ENCODE data around the gene HSF5.

Gene HSF5

GRCh38 chr17:58533616-58534188, 45.5 kb upstream of the HSF5 start:
- no peak for DNase-seq (ENCODE audit: low read depth)

GRCh38 chr17:58532555-58532951, 44.3 kb upstream of the HSF5 start:
- peak overlapping the region; percentile 56 for H3K4me3 ChIP-seq (replicated peaks; ENCODE audit: low read depth, low read length)
- TF ChIP-seq CTCF (IDR thresholded peaks at IDR 0.05; ENCODE audit: low read length, missing control alignments): no peak
- no peak for DNase-seq (ENCODE audit: low read depth)

More at GRCh38 chr17:58533616-58534188, 45.5 kb upstream of the HSF5 start:
- H3K4me3 ChIP-seq (replicated peaks; ENCODE audit: low read depth, low read length): no peak overlapping the region
- no peak for TF ChIP-seq CTCF (IDR thresholded peaks at IDR 0.05; ENCODE audit: low read length, missing control alignments)

GRCh38 chr17:58531661-58532554, 43.7 kb upstream of the HSF5 start:
- H3K4me3 ChIP-seq (replicated peaks; ENCODE audit: low read depth, low read length): peak overlapping the region; percentile 56
- no peak for TF ChIP-seq CTCF (IDR thresholded peaks at IDR 0.05; ENCODE audit: low read length, missing control alignments)
- DNase-seq (ENCODE audit: low read depth): peak; percentile 39

- no peak for DNase-seq (ENCODE audit: low read depth)
- no peak for TF ChIP-seq CTCF (IDR thresholded peaks at IDR 0.05; ENCODE audit: low read length, missing control alignments)
- H3K4me3 ChIP-seq (replicated peaks; ENCODE audit: low read depth, low read length): peak overlapping the region; percentile 56
Observed at GRCh38 chr17:58531122-58531521, 42.9 kb upstream of the HSF5 start.

- DNase-seq (ENCODE audit: low read depth): no peak
- TF ChIP-seq CTCF (IDR thresholded peaks at IDR 0.05; ENCODE audit: low read length, missing control alignments): no peak
- no peak overlapping the region for H3K4me3 ChIP-seq (replicated peaks; ENCODE audit: low read depth, low read length)
Observed at GRCh38 chr17:58530655-58531054, 42.4 kb upstream of the HSF5 start.

GRCh38 chr17:58529275-58529674, 41.1 kb upstream of the HSF5 start:
- H3K4me3 ChIP-seq (replicated peaks; ENCODE audit: low read depth, low read length): no peak overlapping the region
- TF ChIP-seq CTCF (IDR thresholded peaks at IDR 0.05; ENCODE audit: low read length, missing control alignments): no peak
- DNase-seq (ENCODE audit: low read depth): peak; percentile 27
